ENCODE results near the gene BCL2.

- TF ChIP-seq, protein P1, sequence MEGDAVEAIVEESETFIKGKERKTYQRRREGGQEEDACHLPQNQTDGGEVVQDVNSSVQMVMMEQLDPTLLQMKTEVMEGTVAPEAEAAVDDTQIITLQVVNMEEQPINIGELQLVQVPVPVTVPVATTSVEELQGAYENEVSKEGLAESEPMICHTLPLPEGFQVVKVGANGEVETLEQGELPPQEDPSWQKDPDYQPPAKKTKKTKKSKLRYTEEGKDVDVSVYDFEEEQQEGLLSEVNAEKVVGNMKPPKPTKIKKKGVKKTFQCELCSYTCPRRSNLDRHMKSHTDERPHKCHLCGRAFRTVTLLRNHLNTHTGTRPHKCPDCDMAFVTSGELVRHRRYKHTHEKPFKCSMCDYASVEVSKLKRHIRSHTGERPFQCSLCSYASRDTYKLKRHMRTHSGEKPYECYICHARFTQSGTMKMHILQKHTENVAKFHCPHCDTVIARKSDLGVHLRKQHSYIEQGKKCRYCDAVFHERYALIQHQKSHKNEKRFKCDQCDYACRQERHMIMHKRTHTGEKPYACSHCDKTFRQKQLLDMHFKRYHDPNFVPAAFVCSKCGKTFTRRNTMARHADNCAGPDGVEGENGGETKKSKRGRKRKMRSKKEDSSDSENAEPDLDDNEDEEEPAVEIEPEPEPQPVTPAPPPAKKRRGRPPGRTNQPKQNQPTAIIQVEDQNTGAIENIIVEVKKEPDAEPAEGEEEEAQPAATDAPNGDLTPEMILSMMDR (IDR thresholded peaks at IDR 0.05): no peak
- TF ChIP-seq POLR2A (IDR thresholded peaks at IDR 0.05): no peak
- no peak for TF ChIP-seq POLR2AphosphoS5 (IDR thresholded peaks at IDR 0.05; ENCODE audit: insufficient read depth in 1 of 2, low read depth in 1 of 2)
Observed at GRCh38 chr18:63148449-63149301, 170.9 kb downstream of the BCL2 start.
